Neural cell (in vitro differentiated cells): ENCODE measurements around the gene ASRGL1. TPM values are rescaled to one million over a fixed set of nuclear protein-coding genes. Genes with fewer than 3 reads are reported as not detected.

Source experiments
- H2AFZ ChIP-seq: fragments of 200-600, 300-800 bp; sonication (generic), shearing (Covaris generic); 2 replicates; pipeline ENCODE4 v1.6.0; 2014; ENCODE audit warnings: low read depth, mild to moderate bottlenecking, antibody characterized with exemption, low read length, moderate library complexity
- H3F3A ChIP-seq: fragments of 200-600 bp; shearing (Covaris generic); 2 replicates; pipeline ENCODE4 v1.6.1; 2016; ENCODE audit warnings: mild to moderate bottlenecking, moderate library complexity, mixed read lengths, antibody characterized with exemption, low read length; ENCODE audit not compliant: insufficient read depth, poor library complexity, severe bottlenecking
- H3K27ac ChIP-seq: fragments of 200-600, 300-800 bp; sonication (generic), shearing (Covaris generic); 2 replicates; pipeline ENCODE4 v1.5.1; 2014; ENCODE audit warnings: mild to moderate bottlenecking, low read length, moderate library complexity
- H3K27me3 ChIP-seq: fragments of 300-800, 200-600 bp; sonication (generic), shearing (Covaris generic); 2 replicates; pipeline ENCODE4 v1.6.0; 2014; ENCODE audit warnings: mild to moderate bottlenecking, low read depth, low read length, moderate library complexity; ENCODE audit not compliant: insufficient read depth
- H3K36me3 ChIP-seq: fragments of 300-800, 200-600 bp; sonication (generic), shearing (Covaris generic); 2 replicates; pipeline ENCODE4 v1.5.1; 2014; ENCODE audit warnings: mild to moderate bottlenecking, antibody characterized with exemption, low read length, moderate library complexity; ENCODE audit not compliant: insufficient read depth
- H3K4me2 ChIP-seq: fragments of 300-800, 200-600 bp; sonication (generic), shearing (Covaris generic); 2 replicates; pipeline ENCODE4 v1.6.0; 2014; ENCODE audit warnings: mild to moderate bottlenecking, low read length
- H3K4me3 ChIP-seq: fragments of 300-800, 200-600 bp; sonication (generic), shearing (Covaris generic); 2 replicates; pipeline ENCODE4 v1.5.1; 2014; ENCODE audit warnings: mild to moderate bottlenecking, low read length, moderate library complexity
- H3K79me2 ChIP-seq: fragments of 200-600 bp; shearing (Covaris generic); replicated peaks from 2 replicates; pipeline ENCODE4 v1.6.0; 2014; ENCODE audit warnings: mild to moderate bottlenecking, low read length, moderate library complexity; ENCODE audit not compliant: insufficient read depth
- H3K9ac ChIP-seq: fragments of 300-800, 200-600 bp; sonication (generic), shearing (Covaris generic); 2 replicates; pipeline ENCODE4 v1.6.1; 2016; ENCODE audit warnings: mild to moderate bottlenecking, low read length, mixed read lengths
- H3K9me2 ChIP-seq: fragments of 200-600 bp; shearing (Covaris generic); 2 replicates; pipeline ENCODE4 v1.6.1; 2016; ENCODE audit warnings: mild to moderate bottlenecking, low read length, mixed read lengths; ENCODE audit not compliant: insufficient read depth
- H3K9me3 ChIP-seq: fragments of 200-600, 300-800 bp; sonication (generic), shearing (Covaris generic); 2 replicates; pipeline ENCODE4 v1.6.1; 2016; ENCODE audit warnings: mild to moderate bottlenecking, mixed run types, low read length, moderate library complexity, mixed read lengths
- H4K20me1 ChIP-seq: fragments of 200-600 bp; shearing (Covaris generic); 2 replicates; pipeline ENCODE4 v1.6.1; 2016; ENCODE audit warnings: mild to moderate bottlenecking, mixed run types; ENCODE audit not compliant: insufficient read depth
- EP300 ChIP-seq: fragments of 450-650 bp; conservative IDR thresholded peaks from 2 replicates; pipeline ENCODE4 v1.6.1; 2014; ENCODE audit warnings: antibody characterized with exemption, mild to moderate bottlenecking, moderate library complexity; ENCODE audit not compliant: poor library complexity, severe bottlenecking
- EZH2 ChIP-seq: fragments of 200-600, 300-800 bp; shearing (Covaris generic), sonication (generic); IDR thresholded peaks from 2 replicates; pipeline ENCODE4 v1.6.1; 2014; ENCODE audit warnings: antibody characterized with exemption, low read length, borderline replicate concordance, mild to moderate bottlenecking; ENCODE audit not compliant: insufficient read depth, poor library complexity, severe bottlenecking
- MXI1 ChIP-seq: fragments of 450-650 bp; conservative IDR thresholded peaks from 2 replicates; pipeline ENCODE4 v1.6.1; 2014; ENCODE audit warnings: antibody characterized with exemption, mild to moderate bottlenecking; ENCODE audit not compliant: poor library complexity, severe bottlenecking
- POLR2AphosphoS5 ChIP-seq: IDR thresholded peaks from 2 replicates; pipeline ENCODE4 v1.6.1; 2012
- RAD21 ChIP-seq: fragments of 450-650 bp; conservative IDR thresholded peaks from 2 replicates; pipeline ENCODE4 v1.6.1; 2014; ENCODE audit warnings: antibody characterized with exemption, mild to moderate bottlenecking, moderate library complexity
- REST ChIP-seq: IDR thresholded peaks from 2 replicates; pipeline ENCODE4 v1.6.1; 2012; ENCODE audit warnings: borderline replicate concordance
- SMC3 ChIP-seq: fragments of 450-650 bp; conservative IDR thresholded peaks from 2 replicates; pipeline ENCODE4 v1.6.1; 2014; ENCODE audit warnings: antibody characterized with exemption, mild to moderate bottlenecking, moderate library complexity; ENCODE audit not compliant: poor library complexity
- TAF1 ChIP-seq: IDR thresholded peaks from 2 replicates; pipeline ENCODE4 v1.6.1; 2012; ENCODE audit warnings: low read depth
- polyA plus RNA-seq: library from polyadenylated mRNA; depleted of rRNA; stranded (reverse); fragments of >200 nt; gene quantifications from 2 replicates; pipeline ENCODE4 v1.2.3, GENCODE V29; 2014
- TF ChIP-seq, protein P1 (sequence below): fragments of 450-650 bp; IDR thresholded peaks from 2 replicates; pipeline ENCODE4 v1.5.1; 2014; ENCODE audit warnings: antibody characterized with exemption, mild to moderate bottlenecking, moderate library complexity; ENCODE audit not compliant: poor library complexity, severe bottlenecking

ASRGL1 gene
- polyA plus RNA-seq, 1 donor from 2014 or later = 129 TPM

DNA sequence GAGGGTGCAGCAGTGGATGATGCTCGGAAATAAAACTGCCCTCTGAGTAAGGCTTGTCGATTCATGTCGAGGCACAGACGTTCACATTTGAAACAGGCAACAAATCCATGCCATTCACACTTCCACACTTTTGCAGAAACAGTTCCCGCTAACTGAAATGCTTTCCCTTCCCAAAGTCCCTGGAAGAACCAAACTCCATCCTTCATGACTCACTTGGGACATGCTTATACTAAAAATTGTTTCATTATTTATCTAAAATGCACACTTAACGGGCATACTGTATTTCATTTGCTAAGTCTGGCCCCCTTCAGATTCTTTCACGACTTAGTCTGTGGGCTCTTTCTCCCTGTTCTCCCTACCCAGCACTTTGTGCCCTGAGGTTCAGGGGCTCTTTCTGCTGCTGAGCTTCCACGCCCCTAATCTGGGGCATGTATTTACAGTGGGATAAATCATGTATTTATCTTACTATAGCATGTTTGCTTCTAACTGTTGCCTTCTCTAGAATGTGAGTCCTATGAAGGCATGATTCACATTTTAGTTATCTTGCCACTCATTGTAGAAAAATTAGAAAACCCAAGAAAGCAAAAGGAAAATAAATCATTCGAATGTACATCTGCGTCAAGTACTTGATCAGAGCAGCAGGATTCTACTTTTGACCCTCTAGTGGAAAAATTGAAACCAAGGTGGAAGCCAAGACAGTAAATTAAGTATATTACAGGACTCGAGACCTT lies 94.1 kb downstream of the ASRGL1 start:
- H3F3A ChIP-seq = no peaks in the 10 kb centered on the region
- H3K27ac ChIP-seq = no peak overlapping the region
- H2AFZ ChIP-seq = no peak overlapping the region
- no peaks in the 10 kb centered on the region for H3K79me2 ChIP-seq
- H3K27me3 ChIP-seq = no peaks in the 10 kb centered on the region
- H3K4me3 ChIP-seq = no peak overlapping the region
- H3K4me2 ChIP-seq = no peak overlapping the region
- no peaks in the 10 kb centered on the region for H3K9me2 ChIP-seq
- H4K20me1 ChIP-seq = no peaks in the 10 kb centered on the region
- H3K9me3 ChIP-seq = no peaks in the 10 kb centered on the region
- H3K36me3 ChIP-seq = no peaks in the 10 kb centered on the region
- TF ChIP-seq EZH2 (no peak), POLR2AphosphoS5 (no peak), MXI1 (no peak), RAD21 (no peak), TAF1 (no peak), REST (no peak), EP300 (no peak), SMC3 (no peak)
- TF ChIP-seq, protein P1, sequence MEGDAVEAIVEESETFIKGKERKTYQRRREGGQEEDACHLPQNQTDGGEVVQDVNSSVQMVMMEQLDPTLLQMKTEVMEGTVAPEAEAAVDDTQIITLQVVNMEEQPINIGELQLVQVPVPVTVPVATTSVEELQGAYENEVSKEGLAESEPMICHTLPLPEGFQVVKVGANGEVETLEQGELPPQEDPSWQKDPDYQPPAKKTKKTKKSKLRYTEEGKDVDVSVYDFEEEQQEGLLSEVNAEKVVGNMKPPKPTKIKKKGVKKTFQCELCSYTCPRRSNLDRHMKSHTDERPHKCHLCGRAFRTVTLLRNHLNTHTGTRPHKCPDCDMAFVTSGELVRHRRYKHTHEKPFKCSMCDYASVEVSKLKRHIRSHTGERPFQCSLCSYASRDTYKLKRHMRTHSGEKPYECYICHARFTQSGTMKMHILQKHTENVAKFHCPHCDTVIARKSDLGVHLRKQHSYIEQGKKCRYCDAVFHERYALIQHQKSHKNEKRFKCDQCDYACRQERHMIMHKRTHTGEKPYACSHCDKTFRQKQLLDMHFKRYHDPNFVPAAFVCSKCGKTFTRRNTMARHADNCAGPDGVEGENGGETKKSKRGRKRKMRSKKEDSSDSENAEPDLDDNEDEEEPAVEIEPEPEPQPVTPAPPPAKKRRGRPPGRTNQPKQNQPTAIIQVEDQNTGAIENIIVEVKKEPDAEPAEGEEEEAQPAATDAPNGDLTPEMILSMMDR = no peak
- H3K9ac ChIP-seq = no peak overlapping the region

- Histone ChIP-seq H3K36me3 (no peaks in the 10 kb centered on the region), H3K27me3 (no peaks in the 10 kb centered on the region), H3K9me2 (no peaks in the 10 kb centered on the region), H3K9me3 (no peaks in the 10 kb centered on the region), H3K4me3 (no peak overlapping the region), H4K20me1 (no peaks in the 10 kb centered on the region), H2AFZ (no peak overlapping the region), H3K79me2 (no peaks in the 10 kb centered on the region), H3F3A (no peaks in the 10 kb centered on the region), H3K27ac (no peak overlapping the region), H3K4me2 (no peak overlapping the region), H3K9ac (no peak overlapping the region)
- TF ChIP-seq SMC3 (no peak), EZH2 (no peak), REST (no peak), TAF1 (no peak), EP300 (no peak), RAD21 (no peak), MXI1 (no peak)
- TF ChIP-seq, protein P1 = no peak
These were observed 95.4 kb downstream of the ASRGL1 start for GRCh38 chr11:62432695-62433094.
